Measurements from ENCODE around the gene RAB6A.

Gene RAB6A

GRCh38 chr11:73625696-73626318, 135.1 kb downstream of the RAB6A start:
- peak in 57 of 58 donors; percentile 6 to 87 (median 60) for DNase-seq
